GM21367 (cell line): ENCODE measurements around the gene SLC4A1AP.

Experiments
- ATAC-seq: cut with Tn5 transposase; IDR thresholded peaks from one replicate; pipeline ENCODE4 v1.9.1; 2021; ENCODE audit not compliant: unreplicated experiment

Gene SLC4A1AP

GRCh38 chr2:27720004-27720551 lies 56.4 kb downstream of the SLC4A1AP start:
- no peak for ATAC-seq

- ATAC-seq, result no peak
Observed at GRCh38 chr2:27721335-27721734, 57.6 kb downstream of the SLC4A1AP start.

GRCh38 chr2:27721884-27722485 lies 58.3 kb downstream of the SLC4A1AP start:
- ATAC-seq, result no peak

GRCh38 chr2:27723372-27724144 lies 59.9 kb downstream of the SLC4A1AP start:
- no peak for ATAC-seq

- ATAC-seq, result no peak
Observed at GRCh38 chr2:27724191-27724590, 60.5 kb downstream of the SLC4A1AP start.

- ATAC-seq, result no peak
Observed at GRCh38 chr2:27724905-27725701, 61.4 kb downstream of the SLC4A1AP start.

- no peak for ATAC-seq
Observed at GRCh38 chr2:27727257-27727656, 63.6 kb downstream of the SLC4A1AP start.

GRCh38 chr2:27728081-27728858 lies 64.6 kb downstream of the SLC4A1AP start:
- ATAC-seq, result no peak

- no peak for ATAC-seq
Observed at GRCh38 chr2:27729198-27729597, 65.5 kb downstream of the SLC4A1AP start.

- no peak for ATAC-seq
Observed at GRCh38 chr2:27729614-27730013, 65.9 kb downstream of the SLC4A1AP start.

GRCh38 chr2:27730261-27730662 lies 66.6 kb downstream of the SLC4A1AP start:
- no peak for ATAC-seq

GRCh38 chr2:27730980-27731691 lies 67.4 kb downstream of the SLC4A1AP start:
- no peak for ATAC-seq

- no peak for ATAC-seq
Observed at GRCh38 chr2:27734305-27734704, 70.6 kb downstream of the SLC4A1AP start.

GRCh38 chr2:27735263-27735904 lies 71.7 kb downstream of the SLC4A1AP start:
- ATAC-seq, result no peak

- ATAC-seq, result no peak
Observed at GRCh38 chr2:27736031-27736889, 72.6 kb downstream of the SLC4A1AP start.

- ATAC-seq, result no peak
Observed at GRCh38 chr2:27736890-27737204, 73.2 kb downstream of the SLC4A1AP start.

- ATAC-seq, result no peak
Observed at GRCh38 chr2:27737676-27738348, 74.1 kb downstream of the SLC4A1AP start.

GRCh38 chr2:27738349-27739057 lies 74.8 kb downstream of the SLC4A1AP start:
- no peak for ATAC-seq
